Measurements from ENCODE around the gene JHY. TPM values are rescaled to one million over a fixed set of nuclear protein-coding genes. Genes with fewer than 3 reads are reported as not detected.

The JHY gene
- total and polyA plus RNA-seq, 2 of the 8 experiments (the other 6 are each of a cell fraction or from before 2014, with no cell fraction given) = 0.29 to 0.91 TPM

DNA sequence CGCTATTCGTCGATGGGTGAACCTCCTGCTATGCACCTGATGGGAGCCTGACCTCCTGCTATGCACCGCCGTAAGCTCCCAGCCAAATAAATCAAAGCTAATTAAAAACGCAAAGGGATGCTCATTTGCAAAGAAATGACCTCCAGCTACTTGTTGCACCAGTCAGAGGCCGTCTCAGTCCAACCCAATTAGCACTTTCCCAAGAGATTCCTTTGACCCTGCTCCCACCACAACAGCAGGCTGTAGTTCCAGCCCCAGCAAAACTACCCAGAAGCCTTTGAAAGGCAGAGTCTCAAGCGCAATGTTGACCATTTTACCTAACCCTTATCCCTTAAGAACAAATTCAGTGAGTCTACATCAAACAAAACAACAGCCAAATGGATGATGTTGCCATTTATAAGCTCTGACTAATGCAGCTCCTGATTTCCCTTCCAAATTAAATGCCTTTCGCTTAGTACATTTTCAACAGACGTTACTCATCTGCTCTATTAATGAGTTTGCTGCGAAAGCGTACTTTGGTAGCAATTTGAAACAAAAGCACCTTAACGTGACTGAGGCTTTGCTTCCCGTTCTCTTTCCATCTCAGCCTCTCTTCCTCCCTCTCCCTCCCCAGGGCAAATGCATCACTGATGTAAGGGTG lies 116.3 kb downstream of the JHY start:
- H3K36me3 ChIP-seq (ENCODE audit: control insufficient read depth in 2 of 4, insufficient read depth in 4 of 4, low read length in 3 of 4) = no peaks in the 10 kb centered on the region
- H3K4me3 ChIP-seq (ENCODE audit: extremely low read depth in 1 of 4, insufficient read depth in 2 of 4, low read depth in 3 of 4, low read length in 4 of 4) = no peak overlapping the region
- H3K56ac ChIP-seq (replicated peaks; ENCODE audit: insufficient read length, low read depth, low read length) = no peak overlapping the region
- POLR2A ChIA-PET (ENCODE audit: partially characterized antibody) = interaction anchor here (1.3 kb wide), 1 partner anchor 63 kb away, joined by 3 read pairs; the partner anchor contains the start of gene HSPA8
- H3K14ac ChIP-seq (ENCODE audit: insufficient read length) = no peak overlapping the region
- H2BK15ac ChIP-seq (ENCODE audit: low read length) = no peak overlapping the region
- no peaks in the 10 kb centered on the region for H3K27me3 ChIP-seq (replicated peaks in 1 of 4; ENCODE audit: control insufficient read depth in 3 of 4, extremely low read depth in 1 of 4, insufficient read depth in 3 of 4, low read length in 3 of 4)
- no peak for TF ChIP-seq SP2 (IDR thresholded peaks at IDR 0.05; ENCODE audit: low read length)
- no peak for TF ChIP-seq SAP30 (IDR thresholded peaks at IDR 0.05; ENCODE audit: insufficient read depth, insufficient replicate concordance, low read length)
- no peak for TF ChIP-seq CHD2 (IDR thresholded peaks at IDR 0.05; ENCODE audit: low read length)
- TF ChIP-seq TEAD4 (IDR thresholded peaks at IDR 0.05; ENCODE audit: low read depth, low read length) = no peak
- TF ChIP-seq BRCA1 (IDR thresholded peaks at IDR 0.05; ENCODE audit: low read depth, low read length) = no peak
- TF ChIP-seq EZH2 (IDR thresholded peaks at IDR 0.05; ENCODE audit: low read depth, low read length, severe bottlenecking) = no peak
- H2BK20ac ChIP-seq (ENCODE audit: low read length) = no peak overlapping the region
- WGBS, 2 experiments (ENCODE audit: extremely low coverage in 1 of 2, insufficient coverage in 1 of 2, insufficient read length in 1 of 2, insufficient replicate concordance in 2 of 2, low coverage in 1 of 2, low lambda C conversion rate in 2 of 2, missing lambda C conversion rate in 1 of 2) = 61% methylated on average over 14 of the region's 14 CpGs; no CpG with 5 or more reads in 1 of the 2 experiments
- H4K5ac ChIP-seq (ENCODE audit: insufficient read length, low read depth, low read length) = no peak overlapping the region
- H3K9me3 ChIP-seq (ENCODE audit: insufficient read depth in 2 of 2, low read depth in 1 of 2, low read length in 1 of 2) = no peaks in the 10 kb centered on the region
- CTCF ChIA-PET (ENCODE audit: partially characterized antibody) = interaction anchor here (0.6 to 2.6 kb wide), 6 partner anchors 21 to 302 kb away, joined by 3 to 11 read pairs (median 4); no protein-coding TSS in a partner anchor
- H4K8ac ChIP-seq (ENCODE audit: extremely low read depth, insufficient read depth, low read length) = peak overlapping the region; percentile 53
- peaks cover 0 to 7% (median 4%) of the 10 kb centered on the region in 4 experiments; a peak in 2 of 7 replicates for H3K4me1 ChIP-seq (replicated peaks in 1 of 4; ENCODE audit: control insufficient read depth in 3 of 4, insufficient read depth in 4 of 4, low read length in 3 of 4)
- no peak overlapping the region for H2BK5ac ChIP-seq (ENCODE audit: low read depth, low read length)
- H2AK5ac ChIP-seq (ENCODE audit: low read depth, low read length) = no peak overlapping the region
- no peaks in the 10 kb centered on the region for H4K20me1 ChIP-seq (replicated peaks in 1 of 2; ENCODE audit: control insufficient read depth in 1 of 2, insufficient read depth in 2 of 2, low read length in 2 of 2)
- no peak overlapping the region for H2BK12ac ChIP-seq (ENCODE audit: low read depth, low read length)
- no peaks in the 10 kb centered on the region for H3K79me2 ChIP-seq (ENCODE audit: control insufficient read depth in 1 of 2, insufficient read depth in 2 of 2, low read length in 2 of 2)
- H3K18ac ChIP-seq (ENCODE audit: extremely low read depth, low read length) = no peak overlapping the region
- DNase-seq (ENCODE audit: low read depth in 1 of 2, low spot score in 2 of 2) (peak in 1 of 2 experiments; percentile 33), FAIRE-seq (no peak)
- no peak overlapping the region for H2BK120ac ChIP-seq (replicated peaks; ENCODE audit: low read depth, low read length)
- H3K4me2 ChIP-seq (ENCODE audit: insufficient read depth in 1 of 2, low read depth in 2 of 2, low read length in 2 of 2) = 0 out of 4 replicates have a peak overlapping the region, but pooled peaks of 1 of the 2 experiments have one; percentile 1
- H2AFZ ChIP-seq (ENCODE audit: low read length) = peak overlapping the region; percentile 1; the same call in 1 of the 2 replicates
- no peaks in the 10 kb centered on the region for H3K79me1 ChIP-seq (ENCODE audit: low read depth, low read length)
- H4K91ac ChIP-seq (replicated peaks; ENCODE audit: insufficient read length, low read length) = no peak overlapping the region
- H3K23me2 ChIP-seq (ENCODE audit: low read depth, low read length) = no peaks in the 10 kb centered on the region
- no peak overlapping the region for H3K4ac ChIP-seq (replicated peaks; ENCODE audit: insufficient read length, low read depth, low read length)
- H3K23ac ChIP-seq (ENCODE audit: insufficient read length) = no peak overlapping the region
- no peak overlapping the region for H3K9ac ChIP-seq (replicated peaks in 1 of 4; ENCODE audit: extremely low read depth in 1 of 4, low read depth in 3 of 4, low read length in 3 of 4)
- H3K27ac ChIP-seq (ENCODE audit: low read depth, low read length) = no peak overlapping the region

All from H1 (cell line).